NCI-H2227 treated with DMSO at 0.1 percent for 48 hours (cell line): ENCODE measurements around the gene PLSCR1.

Experiments used
- DNase-seq: peaks from one replicate; lab custom pipeline; 2025; lab: John Stamatoyannopoulos, UW

Gene PLSCR1, protein sequence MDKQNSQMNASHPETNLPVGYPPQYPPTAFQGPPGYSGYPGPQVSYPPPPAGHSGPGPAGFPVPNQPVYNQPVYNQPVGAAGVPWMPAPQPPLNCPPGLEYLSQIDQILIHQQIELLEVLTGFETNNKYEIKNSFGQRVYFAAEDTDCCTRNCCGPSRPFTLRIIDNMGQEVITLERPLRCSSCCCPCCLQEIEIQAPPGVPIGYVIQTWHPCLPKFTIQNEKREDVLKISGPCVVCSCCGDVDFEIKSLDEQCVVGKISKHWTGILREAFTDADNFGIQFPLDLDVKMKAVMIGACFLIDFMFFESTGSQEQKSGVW

DNA sequence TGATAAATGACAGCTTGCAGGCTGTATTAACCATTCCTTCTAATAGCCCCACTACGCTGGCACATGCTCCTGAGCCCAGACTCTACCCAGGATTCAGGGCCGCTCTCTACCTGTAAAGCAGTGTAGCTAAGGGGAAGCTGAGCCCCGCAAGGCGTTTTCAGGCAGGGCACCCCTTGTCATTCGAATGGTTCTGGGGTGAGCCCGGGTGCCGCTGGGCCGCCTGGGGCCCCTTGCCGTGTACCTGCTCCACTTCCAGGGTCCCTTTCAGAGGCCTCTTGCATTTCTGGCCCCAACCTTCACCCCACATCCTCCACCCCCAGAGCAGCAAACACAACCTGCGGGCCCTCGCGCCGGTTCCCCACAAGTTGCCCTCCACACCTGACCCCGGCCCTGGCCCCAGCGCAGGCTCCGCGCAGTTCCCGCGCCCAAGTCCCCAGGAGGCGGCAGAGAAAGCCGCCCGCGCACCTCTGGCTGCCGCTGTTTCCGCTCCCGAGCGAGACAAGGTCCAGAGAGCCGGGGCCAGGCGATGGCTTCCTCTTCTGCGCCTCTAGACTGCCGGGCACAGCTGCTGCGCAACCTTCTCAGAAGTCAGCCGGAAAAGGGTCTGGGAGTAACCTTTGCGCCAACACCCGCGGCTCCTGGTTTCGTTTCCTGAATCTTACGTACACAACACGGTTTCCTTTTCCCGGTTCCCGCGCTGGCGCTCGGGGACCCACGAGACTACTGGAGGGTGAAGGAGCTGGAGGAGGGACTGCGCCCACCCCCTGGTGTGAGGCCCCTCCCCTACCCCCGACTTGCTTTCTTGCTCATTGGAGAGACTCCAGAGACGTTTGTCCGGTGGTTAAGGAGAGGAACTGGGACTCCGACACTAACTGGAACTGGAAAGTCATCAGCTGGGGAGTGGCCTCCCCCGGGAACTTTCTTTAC, at the start of gene PLSCR1:
PLSCR1 (minus strand) TSS at position 606 of the 927 bp plus-strand sequence. CDS start 8,055 bp downstream, outside the sequence.
- peak; percentile 23 for DNase-seq

DNA sequence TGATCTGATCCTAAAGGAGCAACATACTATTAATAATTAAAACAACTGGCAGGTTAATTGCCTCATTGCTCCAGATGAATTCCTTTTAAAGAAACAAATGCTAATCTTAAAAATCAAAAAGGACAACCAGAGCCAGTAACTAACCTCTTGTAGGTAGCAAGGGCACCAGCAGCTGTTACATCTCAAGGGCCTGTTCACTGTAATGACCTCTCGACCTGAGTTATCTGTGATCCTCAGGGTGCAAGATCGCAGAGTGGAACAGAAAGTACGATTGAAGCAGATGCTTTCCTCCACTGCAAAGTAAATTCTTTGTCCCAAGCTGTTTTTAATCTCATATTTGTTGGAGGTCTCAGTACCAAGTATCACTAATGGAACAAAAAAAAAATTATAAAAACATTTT, 49.4 kb upstream of the PLSCR1 start:
- DNase-seq = no peak

DNA sequence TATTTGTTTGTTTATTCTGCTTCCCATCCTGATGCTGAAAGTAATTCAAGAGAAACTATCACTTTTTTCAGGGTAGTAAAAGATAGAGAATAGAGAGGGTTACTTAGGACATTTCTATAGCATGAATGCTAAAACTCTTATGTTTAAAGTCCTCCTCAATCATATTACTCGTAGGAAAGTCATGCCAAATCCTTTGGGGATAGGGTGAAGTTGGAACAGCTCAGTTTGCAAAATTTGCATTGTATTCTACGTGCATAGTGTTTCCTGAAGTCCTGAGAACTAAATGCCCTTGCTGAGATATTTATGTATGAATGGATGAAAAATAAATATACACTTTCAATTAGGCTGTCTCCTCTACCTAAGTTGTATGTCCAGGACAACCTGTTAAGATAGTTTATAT, 46.1 kb upstream of the PLSCR1 start:
- no peak for DNase-seq

DNA sequence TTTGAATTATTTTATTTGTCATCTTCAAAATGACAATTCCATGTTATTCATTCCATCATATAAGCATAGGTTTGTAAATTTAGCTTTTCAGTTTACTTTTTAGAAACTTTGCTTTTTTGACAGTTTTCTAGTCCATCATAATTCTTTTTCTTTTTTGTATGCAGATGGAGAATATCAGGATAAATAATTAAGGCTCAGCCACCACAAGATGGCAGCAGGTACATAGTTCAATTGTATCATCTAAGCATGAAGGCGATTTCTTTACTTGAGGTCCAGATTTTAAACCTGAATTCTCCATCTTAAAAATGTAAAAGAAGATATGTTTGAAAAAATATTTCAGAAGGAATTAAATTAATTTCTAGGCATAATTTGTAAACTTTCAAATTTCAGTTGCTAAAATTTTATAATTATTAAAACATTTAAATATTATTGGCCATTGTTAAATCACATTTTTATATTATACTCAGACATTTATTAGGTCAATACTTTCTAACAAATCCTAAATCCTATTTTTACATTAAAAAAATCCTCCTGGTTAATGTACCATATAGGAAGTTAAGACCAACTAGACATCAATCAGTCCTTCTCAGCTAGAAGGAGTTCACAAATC, 45.6 kb upstream of the PLSCR1 start:
- peak; percentile 0 for DNase-seq

DNA sequence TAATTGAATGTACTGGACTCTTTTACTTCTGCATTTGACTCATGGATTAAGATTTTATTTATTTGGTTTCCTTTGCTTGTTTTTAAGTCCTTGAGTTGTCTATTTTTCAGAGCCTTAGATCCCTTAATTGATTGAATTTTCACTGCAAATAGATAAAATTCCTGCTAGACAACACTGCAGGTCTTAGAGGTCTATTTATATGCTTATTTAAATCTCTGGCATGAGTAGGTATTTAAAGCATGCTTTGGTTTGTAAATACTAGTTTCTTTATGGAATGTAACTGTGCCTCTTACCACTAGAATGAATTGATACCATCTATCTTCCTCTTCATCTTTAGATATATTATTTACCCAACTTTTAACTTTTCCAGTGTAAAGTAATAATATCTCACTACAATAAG, 40.7 kb upstream of the PLSCR1 start:
- no peak for DNase-seq

DNA sequence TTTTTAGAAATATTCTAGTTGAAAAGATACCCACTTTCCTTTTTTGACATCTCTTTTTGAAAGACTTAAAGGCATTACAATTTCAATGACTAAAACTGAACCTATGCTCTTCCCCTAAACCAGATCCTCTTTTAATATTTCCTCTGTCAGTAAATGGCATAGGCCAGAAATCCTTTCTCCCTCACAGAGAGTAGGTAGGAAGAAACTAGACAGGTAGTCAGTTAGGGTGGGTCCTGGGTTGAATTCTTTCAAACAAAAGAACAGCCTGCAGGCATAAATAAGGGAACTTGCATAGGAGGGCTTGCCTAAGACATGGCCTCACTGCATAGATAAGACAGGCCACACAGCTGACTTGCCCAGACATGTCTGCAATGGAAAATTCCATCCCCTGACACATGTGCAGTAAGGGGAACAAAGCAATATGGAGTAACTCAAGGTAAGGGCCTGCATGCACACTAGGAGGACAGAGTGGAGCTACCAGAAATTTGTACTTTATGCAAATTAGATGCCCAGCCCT, 37.6 kb upstream of the PLSCR1 start:
- no peak for DNase-seq

DNA sequence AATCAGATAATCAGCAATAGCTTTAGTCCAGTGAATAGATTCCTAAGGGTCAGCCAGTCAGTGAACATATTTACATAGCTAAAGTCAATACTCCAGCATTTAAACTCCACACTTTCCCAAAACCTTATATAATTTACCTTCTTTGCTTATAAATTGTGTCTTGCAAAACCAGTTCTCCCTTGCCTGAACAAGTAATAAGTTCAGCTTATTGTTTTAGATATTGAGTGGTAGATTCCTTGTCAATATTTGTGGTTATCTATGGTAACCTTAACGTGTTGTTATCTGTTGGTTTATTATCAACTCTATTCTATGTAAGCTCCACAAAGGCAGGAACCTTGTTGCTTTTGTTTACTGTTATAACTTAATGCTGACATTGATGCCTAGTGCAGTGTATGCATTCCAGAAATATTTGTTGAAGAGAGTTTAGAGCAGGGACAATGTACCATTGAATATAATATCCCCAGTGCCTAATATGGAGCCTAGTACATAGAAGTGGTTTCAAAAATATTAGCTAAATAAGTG, 36.7 kb upstream of the PLSCR1 start:
- no peak for DNase-seq

DNA sequence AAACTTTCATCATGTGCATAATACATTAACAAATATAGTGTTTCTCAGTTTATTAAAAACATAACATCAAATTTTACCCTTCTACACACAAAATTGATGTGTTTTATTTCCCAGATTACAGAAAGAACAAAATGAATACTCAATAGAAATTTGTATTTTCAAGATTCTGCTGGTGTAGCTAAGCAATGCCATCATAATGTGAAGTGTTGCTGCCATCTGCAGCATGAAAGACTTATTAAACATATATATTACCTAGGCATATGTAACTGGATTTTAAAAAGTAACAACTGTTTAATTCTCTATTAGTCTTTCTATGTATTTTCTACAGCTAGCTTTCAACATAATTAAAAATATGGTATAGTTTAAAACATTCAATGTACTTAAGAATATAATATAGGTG, 33.3 kb upstream of the PLSCR1 start:
- DNase-seq = no peak

DNA sequence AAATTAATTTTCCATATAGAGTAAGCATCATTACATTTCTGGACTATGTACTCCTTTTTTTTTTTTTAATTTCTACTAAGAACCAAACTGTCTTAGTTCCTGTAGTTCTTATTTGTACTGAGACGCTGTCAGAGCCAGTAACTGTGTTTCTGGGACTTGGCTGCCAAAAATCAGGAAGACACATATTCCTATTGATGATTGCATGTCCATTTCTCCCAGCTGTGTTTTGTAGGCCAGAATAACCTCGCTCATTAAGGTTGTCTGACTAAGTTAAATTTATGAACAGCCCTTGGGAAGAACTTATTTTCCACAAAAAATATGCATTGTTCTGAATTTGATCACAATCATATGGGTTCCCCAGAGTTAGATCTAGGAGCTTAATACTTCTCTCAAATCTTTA, 31.2 kb upstream of the PLSCR1 start:
- no peak for DNase-seq

DNA sequence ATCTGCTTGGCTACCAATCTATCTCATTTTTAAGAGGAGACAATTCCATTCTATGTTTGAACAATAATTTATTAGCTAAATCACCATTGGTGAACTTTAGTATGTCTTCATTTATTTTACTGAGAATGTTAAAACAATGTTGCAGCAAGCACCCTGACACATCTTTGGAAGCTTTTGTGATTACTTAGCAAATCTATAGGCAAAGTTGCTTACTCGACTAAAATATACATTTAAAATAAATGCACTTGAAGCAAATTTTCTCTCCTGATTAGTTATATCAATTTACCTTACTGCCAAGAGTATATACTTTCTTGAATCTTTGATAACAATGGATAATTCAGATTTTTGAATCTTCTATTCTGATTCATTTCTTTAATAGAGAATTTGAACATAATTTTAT, 29.8 kb upstream of the PLSCR1 start:
- DNase-seq = no peak

DNA sequence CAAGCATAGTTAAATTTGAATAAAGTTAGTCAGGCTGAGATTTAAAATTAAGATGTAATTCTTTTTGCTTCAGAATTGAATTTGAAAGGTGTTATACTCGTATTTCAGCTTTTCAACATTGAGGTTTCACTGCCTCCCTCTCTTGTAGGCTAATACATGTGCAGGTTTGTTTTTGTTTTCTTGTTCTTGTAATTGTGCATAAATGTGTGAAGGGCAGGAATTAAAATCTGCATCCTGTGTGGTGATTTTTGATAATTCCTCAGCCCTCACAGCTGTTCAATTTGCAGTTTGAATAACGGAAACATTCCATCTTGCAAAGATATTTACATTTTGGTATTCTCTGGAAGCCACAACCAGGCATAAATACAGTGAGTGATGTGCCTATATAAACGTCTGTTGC, 24.9 kb upstream of the PLSCR1 start:
- no peak for DNase-seq

DNA sequence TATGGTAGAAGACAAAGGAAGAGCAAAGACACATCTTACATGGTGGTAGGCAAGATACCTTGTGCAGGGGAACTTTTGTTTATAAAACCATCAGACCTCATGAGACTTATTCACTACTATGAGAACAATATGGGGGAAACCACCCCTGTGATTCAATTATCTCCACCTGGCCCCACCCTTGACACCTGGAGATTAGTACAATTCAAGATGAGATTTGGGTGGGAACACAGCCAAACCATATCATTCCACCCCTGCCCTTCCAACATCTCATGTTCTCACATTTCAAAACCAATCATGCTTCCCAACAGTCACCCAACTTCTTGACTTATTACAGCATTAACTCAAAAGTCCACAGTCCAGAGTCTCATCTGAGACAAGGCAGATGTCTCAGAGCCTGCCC, 21.7 kb upstream of the PLSCR1 start:
- no peak for DNase-seq

DNA sequence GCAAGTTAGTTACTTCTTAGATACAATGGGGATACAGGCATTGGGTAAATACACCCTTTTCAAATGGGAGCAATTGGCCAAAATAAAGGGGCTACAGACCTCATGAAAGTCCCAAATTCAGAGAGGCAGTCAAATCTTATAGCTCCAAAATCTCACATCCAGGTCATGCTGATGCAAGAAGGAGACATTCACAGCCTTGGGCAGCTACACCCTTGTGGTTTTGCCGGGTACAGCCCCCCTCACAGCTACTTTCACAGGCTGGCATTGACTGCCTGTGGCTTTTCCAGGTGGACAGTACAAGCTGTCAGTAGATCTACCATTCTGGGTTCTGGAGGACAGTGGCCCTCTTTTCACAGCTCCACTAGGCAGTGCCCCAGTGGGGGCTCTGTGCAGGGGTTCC, 17.5 kb upstream of the PLSCR1 start:
- DNase-seq = no peak

DNA sequence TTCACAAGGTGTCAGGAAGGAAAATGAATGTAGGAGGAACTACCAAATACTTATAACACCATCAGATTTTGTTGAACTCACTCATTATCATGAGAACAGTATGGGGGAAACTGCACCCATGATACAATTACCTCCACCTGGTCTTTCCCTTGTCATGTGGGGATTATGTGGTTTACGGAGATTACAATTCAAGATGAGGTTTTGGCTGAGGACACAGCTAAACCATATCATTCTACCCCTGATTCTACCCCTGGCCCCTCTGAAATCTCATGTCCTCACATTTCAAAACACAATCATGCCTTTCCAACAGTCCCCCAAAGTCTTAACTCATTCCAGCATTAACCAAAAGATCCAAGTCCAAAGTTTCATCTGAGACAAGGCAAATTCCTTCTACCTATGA, 17.1 kb upstream of the PLSCR1 start:
- no peak for DNase-seq

DNA sequence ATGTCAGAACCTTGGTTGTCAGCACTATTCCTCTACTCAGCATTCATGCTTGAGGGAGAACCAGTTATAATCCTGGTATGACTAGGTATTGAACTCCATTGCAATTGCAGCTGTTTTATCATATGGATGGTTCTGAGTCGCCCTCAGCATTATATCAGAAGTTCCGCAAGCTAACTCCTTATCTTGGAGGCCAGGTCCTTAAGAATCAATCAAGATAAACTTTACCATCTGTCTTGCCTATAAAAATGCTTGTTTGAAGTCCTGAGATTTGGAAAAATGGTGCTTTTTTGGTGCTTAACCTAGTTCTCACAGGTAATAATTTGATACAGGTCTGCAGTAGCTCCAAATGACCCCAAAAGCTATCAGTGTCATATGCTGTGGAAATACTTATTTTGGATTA, 16.3 kb upstream of the PLSCR1 start:
- no peak for DNase-seq

DNA sequence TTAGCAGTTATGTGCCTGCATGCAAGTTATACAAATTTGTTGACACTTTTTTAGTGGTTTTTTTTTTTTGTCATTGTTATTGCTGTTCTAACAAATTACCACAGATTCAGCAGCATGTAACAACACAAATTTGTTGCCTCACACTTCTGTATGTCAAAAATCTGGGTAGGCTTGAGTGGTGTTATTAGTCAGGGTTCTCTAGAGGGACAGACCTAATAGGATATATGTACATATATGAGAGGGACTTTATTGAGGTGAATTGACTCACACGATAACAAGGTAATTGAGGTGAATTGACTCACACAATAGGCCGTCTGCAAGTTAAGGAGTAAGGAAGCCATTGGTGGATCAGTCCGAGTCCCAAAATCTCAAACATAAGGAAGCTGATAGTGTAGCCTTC, 15.0 kb upstream of the PLSCR1 start:
- no peak for DNase-seq

DNA sequence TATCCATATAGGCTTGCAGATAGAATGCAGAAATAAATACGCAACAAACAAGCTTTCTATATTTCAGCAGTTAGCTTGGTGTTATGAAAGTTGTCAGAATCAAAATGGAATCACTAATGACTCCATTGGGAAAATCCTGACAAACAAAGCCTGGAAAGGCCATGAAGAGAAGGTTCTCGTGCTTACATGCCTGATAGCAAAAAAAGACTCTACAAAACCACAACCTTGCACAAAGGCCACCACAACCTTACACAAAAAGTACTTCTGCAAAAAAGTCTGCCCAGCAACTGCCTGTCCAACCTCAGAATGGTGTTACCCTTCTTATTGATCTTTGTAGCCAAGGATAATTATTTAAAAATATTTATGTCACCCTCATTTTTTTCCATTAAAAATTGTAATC, 14.4 kb upstream of the PLSCR1 start:
- no peak for DNase-seq

DNA sequence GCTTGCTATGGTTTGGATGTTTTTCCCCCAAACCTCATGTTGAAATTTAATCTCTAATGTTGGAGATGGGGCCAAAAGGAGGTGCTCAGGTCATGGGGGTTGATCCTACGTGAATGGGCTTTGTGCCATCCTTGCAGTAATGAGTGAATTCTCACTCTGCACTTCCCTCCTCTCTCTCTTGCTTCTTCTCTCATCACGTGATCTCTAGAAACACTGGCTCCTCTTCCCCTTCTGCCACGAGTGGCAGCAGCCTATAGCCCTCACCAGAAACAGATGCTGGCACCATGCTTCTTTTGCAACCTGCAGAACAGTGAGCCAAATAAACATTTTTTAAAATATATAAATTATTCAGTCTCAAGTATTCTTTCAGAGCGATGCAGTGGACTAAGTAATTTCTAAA, 13.3 kb upstream of the PLSCR1 start:
- no peak for DNase-seq

DNA sequence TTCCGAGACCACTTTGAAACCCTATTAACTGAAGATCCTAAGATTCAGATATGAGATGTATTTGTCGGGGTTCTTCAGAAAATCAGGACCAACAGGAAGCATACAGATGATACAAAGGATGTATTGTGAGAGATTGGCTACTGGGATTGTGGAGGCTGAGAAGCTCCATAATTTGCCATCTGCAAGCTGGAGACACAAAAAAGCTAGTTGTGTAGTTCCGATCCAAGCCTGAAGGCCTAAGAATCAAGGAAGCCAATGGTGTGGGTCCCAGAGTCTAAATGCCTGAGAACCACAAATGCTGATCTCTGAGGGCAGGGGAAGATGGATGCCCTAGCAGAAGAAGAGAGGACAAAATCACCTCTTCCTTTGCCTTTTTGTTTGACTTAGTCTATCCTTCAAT, 10.9 kb upstream of the PLSCR1 start:
- no peak for DNase-seq

DNA sequence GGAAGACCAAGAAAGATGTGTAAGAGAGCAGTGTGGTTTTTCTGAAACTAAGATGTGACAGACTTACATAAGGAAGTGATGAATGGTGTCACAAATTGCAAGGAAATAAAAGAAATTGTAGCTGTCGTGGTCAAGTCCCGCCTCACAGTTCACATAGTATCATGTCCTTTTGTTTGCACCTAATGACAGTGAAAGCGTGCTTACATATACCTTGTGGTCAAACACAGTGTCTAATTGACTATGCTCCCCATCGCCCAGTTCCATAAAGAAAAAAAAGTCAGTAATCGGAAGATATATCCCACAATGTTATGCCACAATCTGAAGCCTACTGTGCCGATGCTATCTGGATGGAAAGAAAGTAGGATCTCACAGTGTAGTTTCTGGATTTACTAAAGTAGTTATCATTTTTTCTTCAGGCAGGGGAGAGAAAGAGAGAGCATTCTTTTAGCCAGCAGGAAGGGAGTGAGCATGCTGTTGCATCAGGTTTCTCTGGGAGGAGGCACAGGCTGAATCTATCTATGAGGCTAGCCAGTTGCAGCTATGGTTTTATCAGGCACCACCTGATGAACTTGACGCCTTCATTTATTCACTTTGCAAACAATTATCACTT, 9.8 kb upstream of the PLSCR1 start:
- no peak for DNase-seq

DNA sequence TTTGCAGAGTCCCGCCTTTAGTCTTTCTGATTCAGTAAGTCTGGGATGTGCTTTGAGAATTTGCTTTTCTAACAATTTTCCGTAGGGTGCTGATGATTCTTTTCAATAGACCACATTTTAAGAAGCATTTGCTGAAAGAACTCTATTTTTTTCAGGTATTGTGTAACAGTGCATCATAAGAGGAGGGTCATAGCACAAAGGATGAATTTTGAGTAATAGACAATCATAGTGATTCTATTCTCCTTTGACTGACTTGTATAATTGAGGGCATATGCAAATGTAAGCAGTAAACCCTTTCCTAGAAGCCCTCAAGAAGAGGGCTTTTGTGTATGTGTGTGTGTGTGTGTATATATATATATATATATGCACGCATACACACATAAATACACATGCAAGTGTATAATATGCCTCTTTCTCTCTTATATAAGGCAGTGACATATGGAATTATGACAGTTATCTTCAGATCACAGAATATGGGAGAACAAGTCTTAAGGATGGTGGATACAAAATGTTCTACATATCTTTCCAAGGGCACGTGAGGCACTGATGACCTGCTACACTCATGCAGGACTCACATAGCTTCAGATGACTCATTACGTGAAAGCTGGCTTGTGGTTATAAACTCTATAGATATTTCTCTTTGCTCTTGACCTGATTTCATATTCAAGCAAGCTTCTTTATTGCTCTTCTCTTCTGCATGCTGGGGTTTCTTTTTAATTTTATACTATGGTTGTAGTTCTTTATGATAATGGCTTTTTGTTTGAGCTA, 6.5 kb upstream of the PLSCR1 start:
- no peak for DNase-seq
